A673 (cell line): ENCODE results near the gene PHLDB2.

ENCODE experiments used
- CTCF ChIP-seq: fragments of 300-800, 200-600 bp; sonication (generic); conservative IDR thresholded peaks from 2 replicates; pipeline ENCODE4 v1.5.1; 2017; ENCODE audit warnings: low read depth, mild to moderate bottlenecking, antibody characterized with exemption, low read length, moderate library complexity, mixed read lengths
- EZH2 ChIP-seq: fragments of 200-600 bp; sonication (generic); IDR thresholded peaks from 2 replicates; pipeline ENCODE4 v1.6.1; 2017; ENCODE audit warnings: borderline replicate concordance, low read depth, mild to moderate bottlenecking, mixed read lengths, antibody characterized with exemption, low read length; ENCODE audit not compliant: poor library complexity, severe bottlenecking

- TF ChIP-seq CTCF (no peak), EZH2 (no peak)
These were observed 96.8 kb downstream of the PHLDB2 start for GRCh38 chr3:111955876-111956275.
